HEK293 (cell line): Measurements from ENCODE around the gene CBFA2T2.

Experiments
- AEBP2 ChIP-seq: fragments of 450-650 bp; formaldehyde crosslinking; IDR thresholded peaks from 2 replicates; pipeline ENCODE4 v1.5.1; 2016; ENCODE audit warnings: missing biosample characterization, missing genetic modification characterization, borderline replicate concordance
- GLI2 ChIP-seq: fragments of 450-650 bp; formaldehyde crosslinking; IDR thresholded peaks from 2 replicates; pipeline ENCODE4; 2017; ENCODE audit warnings: missing biosample characterization, missing genetic modification characterization, low read depth, borderline replicate concordance
- GLI4 ChIP-seq: fragments of 450-650 bp; formaldehyde crosslinking; IDR thresholded peaks from 2 replicates; pipeline ENCODE4 v1.5.1; 2016; ENCODE audit warnings: missing biosample characterization, missing genetic modification characterization
- KLF9 ChIP-seq: fragments of 450-650 bp; formaldehyde crosslinking; IDR thresholded peaks from 2 replicates; pipeline ENCODE4 v1.5.1; 2016; ENCODE audit warnings: missing biosample characterization, missing genetic modification characterization, low read depth
- PRDM1 ChIP-seq: fragments of 450-650 bp; formaldehyde crosslinking; IDR thresholded peaks from 2 replicates; pipeline ENCODE4; 2016; ENCODE audit warnings: missing biosample characterization, missing genetic modification characterization
- PRDM2 ChIP-seq: fragments of 450-650 bp; formaldehyde crosslinking; IDR thresholded peaks from 2 replicates; pipeline ENCODE4 v1.5.1; 2016; ENCODE audit warnings: missing biosample characterization, missing genetic modification characterization, borderline replicate concordance
- REPIN1 ChIP-seq: fragments of 450-650 bp; formaldehyde crosslinking; IDR thresholded peaks from 2 replicates; pipeline ENCODE4 v1.5.1; 2017; ENCODE audit warnings: missing biosample characterization, missing genetic modification characterization, low read depth
- SCRT1 ChIP-seq: fragments of 450-650 bp; formaldehyde crosslinking; IDR thresholded peaks from 2 replicates; pipeline ENCODE4 v1.5.1; 2016; ENCODE audit warnings: missing biosample characterization, missing genetic modification characterization, borderline replicate concordance
- SP3 ChIP-seq: fragments of 450-650 bp; formaldehyde crosslinking; IDR thresholded peaks from 2 replicates; pipeline ENCODE4 v1.5.1; 2016; ENCODE audit warnings: missing biosample characterization, missing genetic modification characterization
- ZFHX2 ChIP-seq: fragments of 450-650 bp; formaldehyde crosslinking; conservative IDR thresholded peaks from 2 replicates; pipeline ENCODE4 v1.5.1; 2016; ENCODE audit warnings: missing biosample characterization, missing genetic modification characterization
- ZFP3 ChIP-seq: fragments of 450-650 bp; formaldehyde crosslinking; IDR thresholded peaks from 2 replicates; pipeline ENCODE4 v1.5.1; 2016; ENCODE audit warnings: low read depth, missing biosample characterization, missing genetic modification characterization
- ZNF169 ChIP-seq: fragments of 450-650 bp; formaldehyde crosslinking; IDR thresholded peaks from 2 replicates; pipeline ENCODE4 v1.5.1; 2016; ENCODE audit warnings: missing biosample characterization, missing genetic modification characterization
- ZNF175 ChIP-seq: fragments of 450-650 bp; formaldehyde crosslinking; IDR thresholded peaks from 2 replicates; pipeline ENCODE4 v1.5.1; 2016; ENCODE audit warnings: missing biosample characterization, missing genetic modification characterization
- ZNF202 ChIP-seq: fragments of 450-650 bp; formaldehyde crosslinking; IDR thresholded peaks from 2 replicates; pipeline ENCODE4 v1.5.1; 2016; ENCODE audit warnings: missing biosample characterization, missing genetic modification characterization, borderline replicate concordance
- ZNF274 ChIP-seq, 2 experiments: fragments of 200-500 bp in 1 of 2; fragments of 450-650 bp in 1 of 2; sonication (Bioruptor generic) in 1 of 2; formaldehyde crosslinking in 1 of 2; IDR thresholded peaks; 2 replicates each; pipeline versions ENCODE4 v1.5.1 to v1.6.1; 2014 to 2016; ENCODE audit warnings: borderline replicate concordance in 1 of 2, inconsistent platforms in 1 of 2, low read length in 1 of 2, missing biosample characterization in 1 of 2, missing genetic modification characterization in 1 of 2
- ZNF350 ChIP-seq: fragments of 450-650 bp; formaldehyde crosslinking; IDR thresholded peaks from 2 replicates; pipeline ENCODE4 v1.5.0; 2017; ENCODE audit warnings: missing biosample characterization, mild to moderate bottlenecking, missing genetic modification characterization
- ZNF513 ChIP-seq: fragments of 450-650 bp; IDR thresholded peaks from 2 replicates; pipeline ENCODE4 v1.5.1; 2018; ENCODE audit warnings: missing biosample characterization, missing genetic modification characterization
- ZNF645 ChIP-seq: fragments of 450-650 bp; formaldehyde crosslinking; IDR thresholded peaks from 2 replicates; pipeline ENCODE4; 2016; ENCODE audit warnings: missing biosample characterization, missing genetic modification characterization
- ZNF704 ChIP-seq: fragments of 450-650 bp; formaldehyde crosslinking; IDR thresholded peaks from 2 replicates; pipeline ENCODE4 v1.5.1; 2016; ENCODE audit warnings: missing biosample characterization, missing genetic modification characterization
- ZNF768 ChIP-seq: fragments of 450-650 bp; formaldehyde crosslinking; IDR thresholded peaks from 2 replicates; pipeline ENCODE4 v1.5.1; 2018; ENCODE audit warnings: missing biosample characterization, mild to moderate bottlenecking, missing genetic modification characterization
- ZNF792 ChIP-seq: fragments of 450-650 bp; formaldehyde crosslinking; IDR thresholded peaks from 2 replicates; pipeline ENCODE4 v1.5.1; 2016; ENCODE audit warnings: missing biosample characterization, missing genetic modification characterization
- ZSCAN18 ChIP-seq: fragments of 450-650 bp; formaldehyde crosslinking; IDR thresholded peaks from 2 replicates; pipeline ENCODE4 v1.5.1; 2016; ENCODE audit warnings: missing biosample characterization, missing genetic modification characterization
- ZSCAN5A ChIP-seq: fragments of 450-650 bp; formaldehyde crosslinking; IDR thresholded peaks from 2 replicates; pipeline ENCODE4 v1.5.1; 2016; ENCODE audit warnings: missing biosample characterization, missing genetic modification characterization

Gene CBFA2T2

GRCh38 chr20:33663161-33664084 lies 173.5 kb downstream of the CBFA2T2 start (continued):
- TF ChIP-seq AEBP2 (tag by site-specific recombination) (no peak), ZNF645 (tag by site-specific recombination) (no peak), KLF9 (tag by site-specific recombination) (peak; percentile 71), ZFHX2 (tag by site-specific recombination) (no peak), ZSCAN18 (no peak), ZNF175 (tag by site-specific recombination) (no peak), REPIN1 (tag by site-specific recombination) (0 out of 2 replicates have a peak, but pooled peaks have one; percentile 33), SP3 (peak; percentile 68), PRDM1 (tag by site-specific recombination) (no peak), ZNF202 (no peak), ZSCAN5A (tag by site-specific recombination) (no peak; the same call in 1 of the 2 replicates), GLI2 (tag by site-specific recombination) (no peak), ZNF768 (tag by site-specific recombination) (no peak), ZNF704 (tag by site-specific recombination) (no peak), PRDM2 (tag by site-specific recombination) (no peak), GLI4 (no peak), SCRT1 (tag by site-specific recombination) (no peak), ZNF792 (tag by site-specific recombination) (no peak), ZNF350 (tag by site-specific recombination) (no peak), ZNF274 (IDR thresholded peaks at IDR 0.05; ENCODE audit: low read length) (no peak), ZNF274 (tag by site-specific recombination; IDR thresholded peaks at IDR 0.05; ENCODE audit: borderline replicate concordance) (no peak), ZFP3 (no peak), ZNF169 (tag by site-specific recombination) (no peak), ZNF513 (tag by site-specific recombination) (no peak)
